Neural progenitor cell (in vitro differentiated cells): ENCODE results near the gene CPNE2.

Source experiments
- CTCF ChIP-seq: fragments of 200-600 bp; sonication (generic); IDR thresholded peaks from 2 replicates; pipeline ENCODE4 v1.5.1; 2017; ENCODE audit warnings: antibody characterized with exemption, mild to moderate bottlenecking
- EZH2phosphoT487 ChIP-seq: fragments of 200-600 bp; sonication (generic); IDR thresholded peaks from 2 replicates; pipeline ENCODE4 v1.6.1; 2017; ENCODE audit warnings: antibody characterized with exemption

GRCh38 chr16:57072616-57073275 is 19.6 kb upstream of the CPNE2 start:
- TF ChIP-seq CTCF (no peak), EZH2phosphoT487 (no peak)
